Hepatocyte (in vitro differentiated cells): ENCODE measurements around the gene NCAPH2.

Source experiments
- EZH2 ChIP-seq: fragments of 200-600 bp; sonication (generic); IDR thresholded peaks from 2 replicates; pipeline ENCODE4 v1.6.1; 2016; ENCODE audit warnings: antibody characterized with exemption, mild to moderate bottlenecking, borderline replicate concordance
- EZH2phosphoT487 ChIP-seq: fragments of 200-600 bp; sonication (generic); IDR thresholded peaks from one replicate; pipeline ENCODE4 v1.6.1; 2018; ENCODE audit warnings: antibody characterized with exemption, mild to moderate bottlenecking, low read depth, moderate library complexity; ENCODE audit not compliant: unreplicated experiment, severe bottlenecking
- TF ChIP-seq, protein P1 (sequence below): fragments of 200-600 bp; sonication (generic); IDR thresholded peaks from 2 replicates; pipeline ENCODE4 v1.5.1; 2016; ENCODE audit warnings: antibody characterized with exemption, mild to moderate bottlenecking; ENCODE audit not compliant: poor library complexity

DNA sequence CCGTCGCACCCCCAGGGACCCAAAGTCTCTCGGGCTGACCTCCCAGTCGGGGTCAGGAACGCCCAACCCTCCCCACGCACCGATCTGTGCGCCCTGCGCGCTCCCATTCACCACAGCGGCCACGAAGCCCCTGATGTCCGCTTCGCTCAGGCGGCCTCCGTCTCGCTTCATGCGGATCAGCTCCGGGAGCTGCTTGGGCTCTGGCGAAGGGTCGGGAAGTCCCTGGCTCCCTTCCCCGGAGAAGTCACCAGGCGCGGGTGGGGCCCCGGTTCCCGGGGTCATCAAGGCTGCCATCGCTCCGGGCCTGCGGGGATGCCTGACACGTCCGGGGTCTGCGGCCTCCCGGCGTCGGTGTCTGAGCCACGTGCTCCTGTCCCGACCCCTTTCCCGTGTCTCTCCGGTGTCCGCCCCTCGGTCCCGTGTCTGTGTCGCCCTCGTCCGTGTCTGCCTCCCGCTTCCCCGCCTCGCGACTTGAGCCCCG is 21.4 kb downstream of the NCAPH2 start:
- TF ChIP-seq, protein P1, sequence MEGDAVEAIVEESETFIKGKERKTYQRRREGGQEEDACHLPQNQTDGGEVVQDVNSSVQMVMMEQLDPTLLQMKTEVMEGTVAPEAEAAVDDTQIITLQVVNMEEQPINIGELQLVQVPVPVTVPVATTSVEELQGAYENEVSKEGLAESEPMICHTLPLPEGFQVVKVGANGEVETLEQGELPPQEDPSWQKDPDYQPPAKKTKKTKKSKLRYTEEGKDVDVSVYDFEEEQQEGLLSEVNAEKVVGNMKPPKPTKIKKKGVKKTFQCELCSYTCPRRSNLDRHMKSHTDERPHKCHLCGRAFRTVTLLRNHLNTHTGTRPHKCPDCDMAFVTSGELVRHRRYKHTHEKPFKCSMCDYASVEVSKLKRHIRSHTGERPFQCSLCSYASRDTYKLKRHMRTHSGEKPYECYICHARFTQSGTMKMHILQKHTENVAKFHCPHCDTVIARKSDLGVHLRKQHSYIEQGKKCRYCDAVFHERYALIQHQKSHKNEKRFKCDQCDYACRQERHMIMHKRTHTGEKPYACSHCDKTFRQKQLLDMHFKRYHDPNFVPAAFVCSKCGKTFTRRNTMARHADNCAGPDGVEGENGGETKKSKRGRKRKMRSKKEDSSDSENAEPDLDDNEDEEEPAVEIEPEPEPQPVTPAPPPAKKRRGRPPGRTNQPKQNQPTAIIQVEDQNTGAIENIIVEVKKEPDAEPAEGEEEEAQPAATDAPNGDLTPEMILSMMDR: no peak
- TF ChIP-seq EZH2phosphoT487 (no peak), EZH2 (no peak)
